Measurements from ENCODE around the gene GTPBP4.
A peak's percentile ranks its signal among the peaks of the same experiment; 100 is the strongest.
"Not testable (repeated sequence)": the region's sequence is repeated elsewhere in the genome, so short reads cannot be mapped to it uniquely, and the experiment has no call there.

The GTPBP4 gene

DNA sequence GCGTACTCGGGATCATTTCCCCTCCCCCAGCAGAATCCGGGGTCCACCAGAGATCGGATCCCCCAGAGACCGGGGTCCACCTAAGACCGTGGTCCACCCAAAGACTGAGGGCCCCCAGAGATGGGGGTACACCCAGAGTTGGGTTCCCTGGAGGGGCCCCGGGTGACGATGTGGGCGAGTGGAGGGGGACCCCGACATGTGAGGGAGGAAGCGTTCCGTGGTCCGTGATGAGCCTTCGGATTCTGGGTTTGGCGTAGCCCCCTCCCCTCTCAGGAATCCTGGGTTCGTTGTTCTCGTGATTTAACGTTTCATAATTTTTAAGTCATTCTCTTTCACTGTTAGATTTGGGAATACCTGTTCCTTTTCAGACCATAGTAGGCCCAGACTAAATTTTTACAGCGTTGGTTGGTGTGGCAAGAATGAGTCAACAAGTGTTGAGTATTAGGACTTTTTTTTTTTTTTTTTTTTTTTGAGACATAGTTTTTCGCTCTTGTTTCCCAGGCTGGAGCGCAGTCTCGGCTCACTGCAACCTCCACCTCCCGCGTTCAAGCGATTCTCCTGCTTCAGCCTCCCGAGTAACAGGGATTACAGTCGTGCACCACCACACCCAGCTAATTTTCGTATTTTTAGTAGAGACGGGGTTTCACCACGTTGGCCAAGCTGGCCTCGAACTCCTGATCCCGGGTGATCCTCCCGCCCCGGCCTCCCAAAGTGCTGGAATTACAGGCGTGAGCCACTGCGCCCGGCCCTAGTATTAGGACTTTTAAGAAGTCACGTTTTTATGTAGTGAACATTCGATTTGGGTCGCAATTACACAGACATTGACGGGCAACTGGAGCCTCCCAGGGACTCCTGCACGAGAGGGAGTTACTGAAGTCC is 672 bp downstream of the GTPBP4 start:
- no peak for DNase-seq (ENCODE audit: low spot score)

DNA sequence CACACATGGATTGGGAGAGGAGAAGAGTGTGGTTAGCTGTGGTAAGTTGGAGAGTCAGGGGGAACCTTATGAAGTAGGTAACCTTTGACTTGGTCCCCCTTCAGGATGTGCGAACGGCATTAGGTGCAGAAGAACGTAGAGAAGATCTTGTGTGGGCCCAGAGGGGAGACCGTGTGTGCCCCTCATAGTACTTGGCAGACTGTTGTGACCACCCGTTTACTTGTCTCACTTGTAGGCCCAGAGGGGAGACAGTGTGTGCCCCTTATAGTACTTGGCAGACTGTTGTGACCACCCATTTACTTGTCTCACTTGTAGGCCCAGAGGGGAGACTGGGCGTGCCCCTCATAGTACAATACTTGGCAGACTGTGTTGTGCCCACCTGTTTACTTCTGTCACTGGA is 2.6 kb downstream of the GTPBP4 start:
- no peak for DNase-seq (ENCODE audit: low spot score)

DNA sequence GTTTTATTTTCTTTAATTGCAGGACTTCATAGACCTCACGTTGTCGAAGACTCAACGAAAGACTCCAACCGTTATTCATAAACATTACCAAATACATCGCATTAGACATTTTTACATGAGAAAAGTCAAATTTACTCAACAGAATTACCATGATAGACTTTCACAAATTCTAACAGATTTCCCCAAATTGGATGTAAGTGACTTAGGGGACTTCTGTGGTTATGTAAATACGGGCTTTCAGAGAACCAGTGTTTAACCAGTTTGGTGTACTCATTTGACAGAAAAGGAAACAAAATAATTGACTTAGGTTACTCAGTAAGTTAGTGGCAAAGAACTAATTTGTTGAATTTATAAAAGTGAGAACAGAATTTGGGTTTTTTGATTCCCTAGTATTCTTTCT is 4.2 kb downstream of the GTPBP4 start:
- DNase-seq (ENCODE audit: low spot score): no peak

DNA sequence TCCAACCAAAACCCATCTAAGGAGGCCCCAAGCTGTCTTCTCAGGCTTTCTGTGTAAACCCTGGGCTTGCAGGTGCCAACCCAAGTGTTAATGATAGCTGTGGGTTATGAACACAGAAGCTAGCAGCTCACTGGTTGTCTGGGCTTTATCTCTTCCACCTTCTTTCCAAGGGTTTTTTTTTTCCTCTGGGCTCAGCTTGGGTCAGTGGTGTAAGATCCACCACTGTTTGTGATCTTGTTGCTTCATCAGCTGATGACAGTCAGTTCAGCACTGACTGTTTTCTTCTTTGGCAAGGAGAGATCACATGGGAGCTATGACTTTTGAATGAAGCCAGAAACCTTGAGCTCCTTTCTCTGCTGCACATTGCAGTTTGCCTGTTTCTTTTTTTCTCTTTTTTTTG is 4.6 kb downstream of the GTPBP4 start:
- no peak for DNase-seq (ENCODE audit: low spot score)

DNA sequence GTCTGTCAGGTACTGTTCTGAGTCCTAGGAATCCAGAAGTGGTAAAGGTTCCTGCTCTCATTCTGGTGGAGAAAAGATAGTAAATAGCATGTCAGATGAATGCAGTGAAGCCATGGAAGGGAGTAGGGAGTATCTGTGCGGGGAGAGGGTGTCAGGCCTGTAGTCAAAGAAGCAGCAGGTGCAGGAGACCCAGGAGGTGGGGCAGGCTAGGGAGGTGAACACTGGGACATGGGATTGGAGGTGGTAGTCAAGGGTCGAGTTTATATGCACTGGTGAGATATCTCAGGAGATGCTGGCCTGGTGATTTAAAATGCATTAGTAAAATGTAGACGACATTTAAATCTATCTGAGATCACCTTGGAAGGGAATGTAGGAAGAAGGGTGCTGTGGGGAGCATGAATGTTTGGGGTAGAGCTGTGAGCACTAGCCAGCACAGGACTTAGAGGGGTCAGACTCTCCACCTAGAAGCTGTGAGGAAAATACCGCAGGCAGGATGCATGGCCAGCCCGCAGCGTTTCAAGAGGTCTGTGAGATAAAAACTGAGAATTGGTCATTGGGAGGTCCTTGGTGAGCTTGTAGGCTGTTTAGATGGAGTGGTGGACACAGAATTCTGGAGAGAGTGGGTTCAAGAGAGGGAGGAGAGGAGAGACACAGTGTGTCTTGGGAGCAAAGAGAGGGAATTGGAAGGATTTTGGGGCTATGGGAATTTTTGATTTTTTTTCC is 6.8 kb downstream of the GTPBP4 start:
- DNase-seq (ENCODE audit: low spot score): no peak

DNA sequence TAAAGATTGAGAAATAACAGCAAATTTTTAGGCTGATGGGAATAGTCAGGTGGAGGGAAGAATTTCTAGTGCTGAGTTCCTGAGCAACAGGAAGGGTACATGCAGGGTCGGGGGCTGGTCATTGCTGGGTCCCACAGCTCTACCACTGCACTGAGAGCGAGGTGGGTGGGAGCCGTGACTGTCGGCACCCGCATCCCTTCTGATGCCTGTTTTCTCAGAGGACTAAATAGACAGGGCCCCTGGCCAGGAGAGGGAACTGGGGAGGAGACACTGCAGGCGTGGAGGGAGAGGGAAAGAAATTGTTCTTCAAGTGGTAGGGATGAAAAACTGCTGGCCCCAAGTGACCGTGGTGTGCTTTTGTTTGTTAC is 7.3 kb downstream of the GTPBP4 start:
- no peak for DNase-seq (ENCODE audit: low spot score)

DNA sequence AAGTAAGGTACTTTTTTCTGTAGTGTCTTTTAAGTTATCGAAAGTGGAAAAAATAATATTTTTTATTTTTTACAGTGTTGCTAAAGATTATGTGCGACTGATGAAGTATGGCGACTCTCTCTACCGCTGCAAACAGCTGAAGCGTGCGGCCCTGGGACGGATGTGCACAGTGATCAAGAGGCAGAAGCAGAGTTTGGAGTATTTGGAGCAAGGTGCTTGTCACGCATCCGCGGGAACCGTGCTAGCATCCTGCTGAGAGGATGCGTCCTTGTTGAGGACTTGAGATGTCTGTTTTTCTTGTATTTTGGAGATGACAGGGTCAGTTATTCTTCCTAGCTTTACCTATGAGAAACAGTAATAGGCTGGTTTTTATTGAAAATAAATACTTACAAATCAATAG is 7.8 kb downstream of the GTPBP4 start:
- no peak for DNase-seq (ENCODE audit: low spot score)

DNA sequence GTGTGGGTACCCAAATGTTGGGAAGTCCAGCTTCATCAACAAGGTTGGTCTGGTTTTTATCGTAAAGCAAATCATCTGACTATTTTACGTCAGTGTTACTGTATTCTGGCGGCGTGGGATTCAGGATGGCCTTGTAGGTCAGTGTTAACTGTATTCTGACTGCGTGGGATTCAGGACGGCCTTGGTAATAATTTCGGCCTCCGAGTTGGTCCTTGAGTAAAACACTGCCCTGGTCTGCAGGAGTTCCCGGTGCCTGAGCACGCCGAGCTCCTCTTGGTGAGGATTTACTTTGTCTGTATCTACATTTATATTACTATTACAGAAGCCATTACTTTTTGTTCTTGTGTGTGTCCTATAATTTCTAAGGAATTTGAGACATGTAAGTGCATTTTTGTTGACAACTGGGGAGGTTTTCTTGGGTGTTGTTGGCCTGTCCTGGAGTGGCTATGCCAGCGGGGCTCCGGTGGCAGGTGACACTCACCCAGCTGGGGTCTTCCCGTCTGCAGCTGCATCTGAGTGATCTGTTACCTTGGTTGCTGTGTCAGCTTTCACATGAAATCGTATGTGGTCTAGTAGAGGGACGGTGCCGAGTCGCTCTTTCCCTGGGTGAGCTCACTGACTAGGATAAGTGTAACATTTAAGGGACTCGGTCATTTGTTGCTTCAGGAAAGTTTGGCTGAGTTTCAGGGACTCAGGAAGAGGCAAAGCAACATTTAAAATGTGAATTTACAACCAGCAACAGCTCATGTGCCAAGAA is 9.2 kb downstream of the GTPBP4 start:
- no peak for DNase-seq (ENCODE audit: low spot score)

DNA sequence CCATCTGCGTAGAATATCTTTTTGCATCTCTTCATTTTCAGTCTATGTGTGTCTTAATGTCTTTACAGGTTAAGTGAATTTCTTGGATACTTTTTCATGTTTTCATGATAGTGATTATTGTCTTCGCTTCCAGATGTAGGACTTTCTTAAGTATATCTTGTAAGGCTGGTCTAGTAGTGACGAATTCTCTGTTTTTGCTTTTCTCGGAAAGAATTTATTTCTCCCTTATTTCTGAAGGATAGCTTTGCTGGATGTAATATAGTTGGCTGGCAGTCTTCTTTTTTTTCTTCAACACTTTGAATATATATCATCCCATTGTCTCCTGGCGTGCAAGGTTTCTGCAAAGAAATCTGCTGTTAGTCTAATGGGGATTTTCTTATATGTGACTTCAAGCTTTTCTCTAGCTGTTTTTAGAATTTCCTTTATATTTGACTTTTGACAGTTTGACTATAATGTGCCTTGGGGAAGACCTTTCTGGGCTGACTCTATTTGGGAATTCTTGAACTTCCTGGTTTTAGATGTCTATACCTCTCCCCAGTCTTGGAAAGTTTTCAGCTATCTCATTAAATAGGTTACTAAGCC is 14.3 kb downstream of the GTPBP4 start:
- no peak for DNase-seq (ENCODE audit: low spot score)

DNA sequence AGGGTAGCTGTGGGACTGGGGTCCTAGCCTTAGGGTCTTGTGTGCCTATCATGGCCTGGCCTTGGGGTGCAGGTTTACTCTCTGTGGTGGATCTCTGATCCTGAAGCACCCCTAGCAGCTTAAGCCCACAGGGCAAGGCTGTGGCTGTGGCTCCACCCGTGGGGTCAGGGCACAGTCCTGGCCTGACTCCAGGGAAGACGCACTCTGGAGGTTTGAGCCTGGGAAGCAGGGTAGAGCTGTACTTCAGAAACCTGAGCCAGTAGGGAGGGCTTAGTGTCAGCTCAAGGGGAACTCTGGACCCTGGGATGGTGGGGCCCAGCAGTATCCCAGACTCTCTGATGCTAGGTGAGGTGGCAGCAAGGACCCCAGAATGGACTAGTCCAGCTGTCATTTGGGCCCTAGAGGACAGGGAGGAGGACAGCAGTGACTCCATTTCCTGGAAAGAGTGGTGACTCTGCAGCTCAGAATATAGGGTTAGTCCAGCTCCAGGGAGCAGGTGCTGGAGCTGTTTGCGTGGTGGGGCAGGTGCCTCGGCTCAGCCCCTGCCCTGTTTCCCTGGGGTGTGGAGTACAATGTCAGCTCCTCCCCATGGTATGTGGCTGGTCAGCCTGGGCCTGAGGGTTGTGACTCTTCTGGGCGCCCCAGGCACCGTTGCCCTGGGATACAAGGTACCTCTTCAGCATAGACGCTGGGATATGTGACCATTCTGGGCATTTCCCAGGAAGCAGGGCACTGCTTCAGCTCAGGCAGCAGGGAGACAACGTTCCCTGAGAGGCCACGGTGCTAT is 15.8 kb downstream of the GTPBP4 start:
- DNase-seq (ENCODE audit: low spot score): no peak

DNA sequence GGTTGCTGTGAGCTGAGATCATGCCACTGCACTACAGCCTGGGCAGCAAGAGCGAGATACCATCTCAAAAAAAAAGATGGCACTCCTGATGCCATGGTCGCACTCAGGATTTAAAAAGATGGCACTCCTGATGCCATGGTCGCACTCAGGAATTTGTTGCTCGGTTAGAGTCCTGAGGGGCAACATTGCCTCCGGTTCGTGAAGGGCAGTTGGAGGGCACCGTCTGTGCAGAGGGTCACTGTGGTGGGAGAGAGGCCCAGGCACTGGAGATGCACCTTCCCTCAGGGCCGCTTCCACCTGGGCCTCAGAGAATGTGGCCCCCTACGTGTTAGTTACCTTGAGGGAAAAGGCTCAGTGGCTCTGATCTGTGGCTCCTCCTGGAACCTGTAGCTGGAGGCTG is 18.3 kb downstream of the GTPBP4 start:
- no peak for DNase-seq (ENCODE audit: low spot score)

DNA sequence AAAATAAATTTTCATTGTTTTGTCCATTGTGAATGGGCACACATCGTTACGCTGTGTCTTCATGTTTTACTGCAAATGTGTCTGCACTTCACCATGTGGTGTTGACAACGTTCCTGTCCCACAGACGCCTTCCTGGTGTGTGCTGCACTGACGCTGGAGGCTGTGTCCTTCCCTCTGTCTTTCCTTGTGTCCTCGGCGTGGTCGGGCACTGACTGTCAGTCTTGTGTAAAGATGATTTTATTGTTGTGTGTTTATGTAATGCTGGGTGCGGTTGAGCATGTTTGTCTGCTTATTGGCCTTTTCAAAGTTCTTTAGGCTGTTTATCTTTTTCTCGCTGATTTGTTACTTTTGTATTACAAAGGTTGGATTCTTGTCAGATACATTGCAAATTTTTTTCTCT is 19.3 kb downstream of the GTPBP4 start:
- DNase-seq (ENCODE audit: low spot score): no peak

DNA sequence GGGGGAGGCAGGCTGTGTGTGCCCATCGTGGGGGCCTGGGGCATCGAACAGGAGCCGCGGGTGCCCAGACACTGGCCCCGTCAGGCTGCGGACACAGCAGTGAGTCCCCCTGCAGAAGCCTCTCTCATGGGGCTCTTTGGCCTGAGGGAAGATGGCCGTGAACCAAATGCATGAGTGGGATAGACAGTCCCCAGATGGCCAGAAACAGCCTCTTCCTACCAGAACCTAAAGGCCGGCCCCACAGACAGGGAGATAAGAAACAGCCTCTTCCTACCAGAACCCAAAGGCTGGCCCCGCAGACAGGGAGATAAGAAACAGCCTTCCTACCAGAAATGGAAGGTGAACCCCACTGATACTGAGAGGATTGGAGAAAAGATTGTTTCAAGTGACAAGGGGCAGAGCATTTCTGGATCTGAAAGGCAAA is 20.8 kb downstream of the GTPBP4 start:
- DNase-seq (ENCODE audit: low spot score): no peak

DNA sequence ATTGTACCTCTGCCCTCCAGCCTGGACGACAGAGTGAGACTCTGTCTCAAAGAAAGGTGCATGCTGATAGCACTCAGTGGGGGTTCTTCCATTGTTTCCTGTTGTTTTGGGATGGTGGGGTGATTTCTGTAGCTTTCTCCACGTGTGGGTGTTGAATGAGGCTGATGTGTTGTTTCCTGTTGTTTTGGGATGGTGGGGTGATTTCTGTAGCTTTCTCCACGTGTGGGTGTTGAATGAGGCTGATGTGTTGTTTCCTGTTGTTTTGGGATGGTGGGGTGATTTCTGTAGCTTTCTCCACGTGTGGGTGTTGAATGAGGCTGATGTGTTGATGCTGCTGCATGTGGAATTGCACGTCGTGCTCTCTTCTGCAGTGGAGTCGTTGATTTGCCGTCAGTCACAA is 21.7 kb downstream of the GTPBP4 start:
- DNase-seq (ENCODE audit: low spot score): not testable (repeated sequence)

DNA sequence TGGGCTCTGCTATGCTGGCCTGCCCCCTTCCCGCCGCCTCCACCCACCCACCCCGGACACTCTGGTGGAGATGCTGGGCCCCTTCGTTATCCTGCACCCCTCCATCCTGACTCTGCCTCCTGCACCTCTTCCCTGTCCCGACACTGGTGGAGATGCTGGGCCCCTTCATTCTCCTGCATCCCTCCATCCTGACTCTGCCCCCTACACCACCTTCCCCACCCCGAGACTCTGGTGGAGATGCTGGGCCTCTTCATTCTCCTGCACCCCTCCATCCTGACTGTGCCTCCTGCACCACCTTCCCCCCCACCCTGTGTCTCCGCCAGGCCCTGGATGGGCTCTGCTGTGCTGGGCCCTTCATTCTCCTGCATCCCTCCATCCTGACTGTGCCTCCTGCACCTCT is 22.5 kb downstream of the GTPBP4 start:
- no peak for DNase-seq (ENCODE audit: low spot score)

DNA sequence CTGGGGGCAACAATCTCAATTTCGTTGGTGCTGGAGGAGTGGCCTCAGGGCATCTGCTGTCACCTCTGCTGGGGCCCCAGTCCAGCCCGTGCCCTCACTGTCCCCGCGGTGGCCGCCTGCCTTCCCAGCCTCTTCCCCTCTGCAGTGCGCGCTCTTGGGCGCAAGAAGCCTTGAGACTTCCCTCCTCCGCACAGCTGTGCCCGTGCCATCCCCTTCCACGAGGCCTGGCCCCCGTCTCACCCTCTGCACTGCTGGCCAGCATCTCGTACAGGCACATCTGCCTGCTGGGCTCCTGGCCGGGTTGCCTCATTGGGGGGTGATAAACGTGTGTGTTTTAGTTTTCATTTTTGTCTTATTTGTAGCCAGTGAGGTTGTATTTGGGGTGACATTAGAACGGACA is 23.5 kb downstream of the GTPBP4 start:
- no peak for DNase-seq (ENCODE audit: low spot score)

DNA sequence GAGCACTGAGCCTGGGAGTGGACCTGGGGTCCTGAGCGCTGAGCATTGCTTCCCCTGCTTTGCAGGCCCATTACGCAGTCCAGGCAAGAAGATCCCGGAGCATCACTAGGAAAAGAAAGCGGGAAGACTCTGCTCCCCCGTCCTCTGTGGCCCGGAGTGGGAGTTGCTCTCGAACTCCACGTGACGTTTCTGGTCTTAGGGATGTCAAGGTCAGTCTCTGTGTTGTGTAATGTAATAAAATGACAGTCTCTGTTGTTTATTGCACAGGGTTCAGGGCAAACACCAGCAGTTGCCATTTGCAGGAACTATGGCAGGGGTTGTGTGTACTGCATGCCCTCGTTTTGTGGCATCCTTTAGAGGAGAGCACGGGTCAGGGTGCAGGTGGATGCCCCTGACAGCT is 27.5 kb downstream of the GTPBP4 start:
- no peak for DNase-seq (ENCODE audit: low spot score)

DNA sequence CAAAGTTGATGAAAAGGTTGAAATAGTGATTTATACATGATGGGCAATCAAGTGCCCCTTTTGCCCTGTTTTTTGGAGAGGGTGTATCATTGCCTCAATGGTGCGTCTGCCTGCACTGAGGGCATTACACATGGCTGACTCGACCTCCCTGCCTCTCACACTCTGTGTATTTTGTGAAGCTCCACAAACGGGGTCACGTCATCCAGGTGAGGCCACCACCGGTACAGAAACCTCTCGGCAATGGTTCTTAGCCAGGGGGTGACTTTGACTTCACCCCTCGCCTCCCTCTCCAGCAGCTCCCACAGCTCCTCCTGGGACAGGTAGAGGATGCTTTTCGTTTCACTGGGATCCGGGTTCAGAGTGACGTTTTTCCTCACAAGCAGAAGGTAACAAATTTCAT is 31.1 kb downstream of the GTPBP4 start:
- no peak for DNase-seq (ENCODE audit: low spot score)

DNA sequence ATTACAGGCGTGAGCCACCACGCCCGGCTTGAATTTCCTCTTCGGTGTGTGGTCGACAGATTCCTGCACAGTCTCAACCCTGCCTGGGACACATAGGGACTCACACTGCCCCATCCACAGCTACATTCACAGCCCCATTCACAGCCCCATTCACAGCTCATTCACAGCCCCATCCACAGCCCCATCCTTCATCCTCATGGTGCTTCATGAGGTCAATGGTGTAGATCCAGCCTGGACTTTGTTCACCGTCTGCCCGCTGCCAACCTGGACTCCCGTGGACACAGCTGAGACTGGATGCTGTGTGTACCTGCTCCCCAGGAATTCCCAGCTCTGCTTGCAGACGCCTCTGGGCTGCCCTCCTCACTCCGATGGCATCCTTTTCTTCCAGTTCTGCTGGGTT is 32.2 kb downstream of the GTPBP4 start:
- DNase-seq (ENCODE audit: low spot score): no peak

DNA sequence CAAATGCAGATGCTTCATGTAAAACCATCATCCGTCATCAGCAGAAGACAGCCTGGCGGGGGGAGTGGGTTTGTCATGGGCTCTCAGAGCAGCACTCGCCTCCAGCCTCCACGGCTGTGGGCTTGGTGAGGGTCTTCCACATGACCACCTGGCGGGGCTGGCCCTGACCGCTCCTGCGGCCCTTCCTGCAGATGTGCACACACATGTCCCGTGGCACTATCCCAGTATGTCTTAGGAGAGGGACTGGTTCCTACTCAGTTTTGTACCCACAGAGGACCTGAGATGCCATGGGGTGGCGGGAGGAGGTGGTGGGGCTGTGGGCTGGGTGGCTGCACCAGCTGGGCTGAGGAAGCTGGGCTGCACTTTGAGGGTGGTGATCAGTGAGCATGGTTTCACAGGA is 32.7 kb downstream of the GTPBP4 start:
- DNase-seq (ENCODE audit: low spot score): no peak

DNA sequence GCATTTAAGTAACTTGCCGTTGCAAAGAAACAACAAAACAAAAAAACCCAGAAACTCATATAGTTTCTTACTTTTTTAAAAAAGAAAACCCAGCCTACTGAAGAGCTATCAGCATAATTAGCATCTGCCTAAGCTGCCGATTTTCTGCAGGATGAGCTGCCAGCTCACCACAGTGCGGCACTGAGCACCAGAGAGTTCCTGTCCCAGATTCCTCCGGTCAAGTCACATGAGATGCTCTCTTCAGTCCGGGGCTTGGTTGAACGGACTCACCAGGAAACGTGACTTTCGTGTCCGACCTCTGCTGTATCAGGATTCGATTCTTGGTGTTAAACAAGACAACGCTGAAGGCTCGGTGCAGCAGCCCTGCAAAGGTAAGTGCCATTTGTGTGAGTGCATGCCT is 34.2 kb downstream of the GTPBP4 start:
- peak; percentile 76 for DNase-seq (ENCODE audit: low spot score)

DNA sequence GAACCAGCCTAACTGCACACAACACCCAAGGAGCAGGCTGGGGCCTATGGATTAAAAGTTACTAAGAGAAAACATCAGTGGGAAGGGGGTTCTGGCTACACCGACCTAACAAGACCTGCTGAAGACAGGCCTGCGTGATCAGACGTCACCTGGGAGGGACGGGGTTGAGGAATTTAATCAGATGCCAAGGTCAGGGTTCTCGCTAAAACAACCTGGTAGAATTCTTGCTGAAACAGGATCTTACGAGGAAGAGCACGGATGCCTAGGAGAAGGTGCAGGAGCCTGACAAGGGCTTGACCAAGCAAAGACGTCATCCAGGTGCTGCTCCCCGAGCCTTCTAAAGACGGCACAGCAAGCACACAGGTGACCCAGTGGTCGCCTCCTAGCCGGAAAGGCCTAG is 35.9 kb downstream of the GTPBP4 start:
- DNase-seq (ENCODE audit: low spot score): no peak

All from globus pallidus (tissue), 1 donor.